Measurements from ENCODE around the gene THEMIS.

THEMIS gene

GRCh38 chr6:127807806-127808517, 92.9 kb downstream of the THEMIS start:
- no peaks in the 10 kb centered on the region for H3K4me1 ChIP-seq (ENCODE audit: insufficient read depth, poor library complexity, severe bottlenecking)
- no peak overlapping the region for H3K4me3 ChIP-seq (ENCODE audit: severe bottlenecking)
- DNase-seq (ENCODE audit: low spot score), result no peak
- TF ChIP-seq CTCF (IDR thresholded peaks at IDR 0.05; ENCODE audit: poor library complexity, severe bottlenecking), result no peak
- no peak overlapping the region for H3K27ac ChIP-seq (ENCODE audit: poor library complexity, severe bottlenecking)
- H3K36me3 ChIP-seq (ENCODE audit: low read depth), result no peaks in the 10 kb centered on the region
- no peaks in the 10 kb centered on the region for H3K9me3 ChIP-seq (ENCODE audit: severe bottlenecking)
- no peak for ATAC-seq (ENCODE audit: low read depth)
- H3K27me3 ChIP-seq (ENCODE audit: insufficient read depth, poor library complexity, severe bottlenecking), result peaks cover 29% of the 10 kb centered on the region

- no peak overlapping the region for H3K4me3 ChIP-seq (ENCODE audit: severe bottlenecking)
- H3K27me3 ChIP-seq (ENCODE audit: insufficient read depth, poor library complexity, severe bottlenecking), result peaks cover 11% of the 10 kb centered on the region
- H3K27ac ChIP-seq (ENCODE audit: poor library complexity, severe bottlenecking), result no peak overlapping the region
- H3K9me3 ChIP-seq (ENCODE audit: severe bottlenecking), result no peaks in the 10 kb centered on the region
- TF ChIP-seq CTCF (IDR thresholded peaks at IDR 0.05; ENCODE audit: poor library complexity, severe bottlenecking), result no peak
- DNase-seq (ENCODE audit: low spot score) (no peak), ATAC-seq (ENCODE audit: low read depth) (no peak)
- no peaks in the 10 kb centered on the region for H3K36me3 ChIP-seq (ENCODE audit: low read depth)
- no peaks in the 10 kb centered on the region for H3K4me1 ChIP-seq (ENCODE audit: insufficient read depth, poor library complexity, severe bottlenecking)
These were observed 104.1 kb downstream of the THEMIS start for GRCh38 chr6:127796713-127797112.

- Histone ChIP-seq H3K9me3 (ENCODE audit: severe bottlenecking) (no peaks in the 10 kb centered on the region), H3K36me3 (ENCODE audit: low read depth) (no peaks in the 10 kb centered on the region), H3K4me1 (ENCODE audit: insufficient read depth, poor library complexity, severe bottlenecking) (no peaks in the 10 kb centered on the region), H3K27me3 (ENCODE audit: insufficient read depth, poor library complexity, severe bottlenecking) (peaks cover 11% of the 10 kb centered on the region), H3K4me3 (ENCODE audit: severe bottlenecking) (no peak overlapping the region), H3K27ac (ENCODE audit: poor library complexity, severe bottlenecking) (no peak overlapping the region)
- TF ChIP-seq CTCF (IDR thresholded peaks at IDR 0.05; ENCODE audit: poor library complexity, severe bottlenecking), result no peak
- DNase-seq (ENCODE audit: low spot score) (no peak), ATAC-seq (ENCODE audit: low read depth) (no peak)
These were observed 106.5 kb downstream of the THEMIS start for GRCh38 chr6:127794405-127794804.

GRCh38 chr6:127793396-127793795, 107.5 kb downstream of the THEMIS start:
- DNase-seq (ENCODE audit: low spot score) (no peak), ATAC-seq (ENCODE audit: low read depth) (no peak)
- Histone ChIP-seq H3K4me1 (ENCODE audit: insufficient read depth, poor library complexity, severe bottlenecking) (no peaks in the 10 kb centered on the region), H3K27ac (ENCODE audit: poor library complexity, severe bottlenecking) (no peak overlapping the region), H3K36me3 (ENCODE audit: low read depth) (no peaks in the 10 kb centered on the region), H3K9me3 (ENCODE audit: severe bottlenecking) (no peaks in the 10 kb centered on the region), H3K4me3 (ENCODE audit: severe bottlenecking) (no peak overlapping the region), H3K27me3 (ENCODE audit: insufficient read depth, poor library complexity, severe bottlenecking) (peaks cover 11% of the 10 kb centered on the region)
- no peak for TF ChIP-seq CTCF (IDR thresholded peaks at IDR 0.05; ENCODE audit: poor library complexity, severe bottlenecking)

- DNase-seq (ENCODE audit: low spot score) (no peak), ATAC-seq (ENCODE audit: low read depth) (no peak)
- no peak for TF ChIP-seq CTCF (IDR thresholded peaks at IDR 0.05; ENCODE audit: poor library complexity, severe bottlenecking)
- no peaks in the 10 kb centered on the region for H3K9me3 ChIP-seq (ENCODE audit: severe bottlenecking)
- no peaks in the 10 kb centered on the region for H3K4me1 ChIP-seq (ENCODE audit: insufficient read depth, poor library complexity, severe bottlenecking)
- H3K36me3 ChIP-seq (ENCODE audit: low read depth), result no peaks in the 10 kb centered on the region
- peaks cover 11% of the 10 kb centered on the region for H3K27me3 ChIP-seq (ENCODE audit: insufficient read depth, poor library complexity, severe bottlenecking)
- no peak overlapping the region for H3K27ac ChIP-seq (ENCODE audit: poor library complexity, severe bottlenecking)
- H3K4me3 ChIP-seq (ENCODE audit: severe bottlenecking), result no peak overlapping the region
These were observed 108.2 kb downstream of the THEMIS start for GRCh38 chr6:127792616-127793015.
